CD4-positive, alpha-beta T cell treated with Interleukin-15 for 1 hour (primary cell): ENCODE results near the gene ZSCAN5A.
"Not testable (repeated sequence)": the region's sequence is repeated elsewhere in the genome, so short reads cannot be mapped to it uniquely, and the experiment has no call there.

Experiments used
- DNase-seq: peaks from one replicate; pipeline ENCODE4 v3.0.0-alpha.2; 2020

The ZSCAN5A gene

GRCh38 chr19:56314018-56314380 is 640 bp downstream of the ZSCAN5A start:
- DNase-seq = no peak

- DNase-seq = no peak
Measured at GRCh38 chr19:56312787-56313657, 1.6 kb downstream of the ZSCAN5A start.

- DNase-seq = no peak
Measured at GRCh38 chr19:56312342-56312741, 2.3 kb downstream of the ZSCAN5A start.

- no peak for DNase-seq
Measured at GRCh38 chr19:56310462-56310861, 4.2 kb downstream of the ZSCAN5A start.

GRCh38 chr19:56309511-56310185 is 5.0 kb downstream of the ZSCAN5A start:
- DNase-seq = peak; percentile 56

- no peak for DNase-seq
Measured at GRCh38 chr19:56308792-56309191, 5.8 kb downstream of the ZSCAN5A start.

GRCh38 chr19:56307062-56307461 is 7.6 kb downstream of the ZSCAN5A start:
- DNase-seq = not testable (repeated sequence)

- no peak for DNase-seq
Measured at GRCh38 chr19:56306016-56306415, 8.6 kb downstream of the ZSCAN5A start.

- no peak for DNase-seq
Measured at GRCh38 chr19:56304243-56304642, 10.4 kb downstream of the ZSCAN5A start.

GRCh38 chr19:56301886-56302620 is 12.6 kb downstream of the ZSCAN5A start:
- DNase-seq = no peak

GRCh38 chr19:56301155-56301554 is 13.5 kb downstream of the ZSCAN5A start:
- no peak for DNase-seq

- no peak for DNase-seq
Measured at GRCh38 chr19:56299688-56300087, 15.0 kb downstream of the ZSCAN5A start.

- DNase-seq = no peak
Measured at GRCh38 chr19:56297010-56297409, 17.6 kb downstream of the ZSCAN5A start.

- DNase-seq = no peak
Measured at GRCh38 chr19:56295531-56296455, 18.8 kb downstream of the ZSCAN5A start.

- DNase-seq = no peak
Measured at GRCh38 chr19:56294549-56294948, 20.1 kb downstream of the ZSCAN5A start.

GRCh38 chr19:56291867-56292266 is 22.8 kb downstream of the ZSCAN5A start:
- DNase-seq = no peak

GRCh38 chr19:56290104-56290503 is 24.5 kb downstream of the ZSCAN5A start:
- DNase-seq = no peak

- DNase-seq = no peak
Measured at GRCh38 chr19:56284746-56285145, 29.9 kb downstream of the ZSCAN5A start.

GRCh38 chr19:56282809-56283208 is 31.8 kb downstream of the ZSCAN5A start:
- no peak for DNase-seq

GRCh38 chr19:56273563-56274117 is 41.0 kb downstream of the ZSCAN5A start:
- no peak for DNase-seq

- no peak for DNase-seq
Measured at GRCh38 chr19:56272161-56272798, 42.4 kb downstream of the ZSCAN5A start, which contains the start of gene EDDM13. Gene EDDM13, plus strand, starts transcription at chr19:56272748. Its CDS starts 87 bp downstream, at chr19:56272835.

GRCh38 chr19:56271151-56271550 is 43.5 kb downstream of the ZSCAN5A start:
- DNase-seq = no peak
